Pons (tissue), 1 donor: ENCODE data around the gene NECTIN1.

Experiments used
- DNase-seq: peaks from one replicate; pipeline ENCODE4 v3.0.0-alpha.2; 2016; ENCODE audit warnings: low spot score

NECTIN1 gene

DNA sequence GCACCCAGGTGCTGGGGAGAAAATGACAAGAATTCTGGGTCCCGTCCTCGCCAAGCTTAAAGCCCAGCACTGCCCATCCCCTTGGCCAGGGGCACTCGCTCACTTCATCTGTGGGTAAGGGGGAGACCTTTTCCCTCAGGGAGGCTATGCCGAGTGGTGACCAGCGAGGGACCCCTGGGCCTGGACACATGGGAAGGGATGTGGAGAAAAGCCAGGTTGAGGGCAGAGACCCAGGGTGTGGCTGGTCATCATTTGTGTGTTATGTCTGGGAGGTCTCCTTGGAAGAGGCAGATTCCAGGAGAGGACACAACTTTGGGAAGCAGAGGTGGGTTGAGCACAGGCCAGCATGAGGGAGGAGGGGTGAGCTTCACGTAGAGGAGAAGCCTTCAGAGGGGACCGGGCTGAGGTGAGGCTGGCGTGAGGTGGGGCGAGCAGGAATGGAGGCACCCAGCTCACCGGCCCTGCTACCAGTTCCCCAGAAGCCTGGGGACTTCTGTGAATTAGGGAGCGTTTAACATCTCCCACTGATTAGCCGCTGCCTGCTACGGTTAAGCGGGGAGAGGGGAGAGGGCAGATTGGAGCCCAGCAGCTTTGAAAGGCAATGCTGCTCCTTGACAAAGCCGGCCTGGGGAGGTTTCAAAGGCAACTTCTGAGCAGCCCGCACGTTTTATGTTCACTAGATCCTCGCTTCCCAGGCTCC lies 25.8 kb upstream of the NECTIN1 start:
- no peak for DNase-seq

DNA sequence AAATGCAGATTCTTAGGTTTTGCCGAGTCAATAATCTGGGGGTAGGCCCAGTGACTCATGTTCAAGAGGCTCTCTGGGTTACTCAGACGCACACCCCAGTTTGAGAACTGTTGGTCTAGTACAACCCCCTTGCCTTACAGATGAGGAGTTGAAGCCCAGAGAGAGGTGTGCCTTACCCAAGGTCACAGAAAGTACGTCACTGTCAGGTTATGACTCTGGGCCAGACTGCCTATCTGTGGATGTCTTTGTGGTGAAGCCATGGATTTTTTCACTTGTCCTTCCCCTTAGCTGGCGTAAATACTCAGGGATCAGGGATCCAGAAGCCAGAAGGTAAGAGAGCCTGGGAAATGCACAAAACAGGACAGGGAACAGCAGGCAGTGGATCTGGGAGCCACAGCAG lies 25.2 kb upstream of the NECTIN1 start:
- DNase-seq: no peak

DNA sequence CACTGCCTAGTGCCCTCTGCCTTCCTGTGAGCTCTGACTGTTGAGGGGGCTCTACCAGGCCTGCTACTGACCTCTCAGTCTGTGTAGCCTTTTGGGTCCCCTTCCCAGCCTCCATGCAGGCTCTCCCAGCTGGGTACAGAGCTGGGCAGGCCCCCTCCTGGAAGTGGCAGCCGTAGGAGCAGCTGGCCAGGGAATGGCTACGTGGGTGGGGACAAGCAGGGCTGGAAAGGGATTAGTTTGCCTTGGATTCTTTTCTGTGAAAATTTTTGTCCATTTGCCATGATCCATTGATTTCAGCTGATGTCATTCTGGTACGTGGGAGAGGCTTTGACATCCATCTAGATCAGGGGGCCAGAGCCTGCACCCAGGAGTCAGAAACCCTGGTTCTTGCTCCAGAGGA lies 23.9 kb upstream of the NECTIN1 start:
- DNase-seq: no peak

DNA sequence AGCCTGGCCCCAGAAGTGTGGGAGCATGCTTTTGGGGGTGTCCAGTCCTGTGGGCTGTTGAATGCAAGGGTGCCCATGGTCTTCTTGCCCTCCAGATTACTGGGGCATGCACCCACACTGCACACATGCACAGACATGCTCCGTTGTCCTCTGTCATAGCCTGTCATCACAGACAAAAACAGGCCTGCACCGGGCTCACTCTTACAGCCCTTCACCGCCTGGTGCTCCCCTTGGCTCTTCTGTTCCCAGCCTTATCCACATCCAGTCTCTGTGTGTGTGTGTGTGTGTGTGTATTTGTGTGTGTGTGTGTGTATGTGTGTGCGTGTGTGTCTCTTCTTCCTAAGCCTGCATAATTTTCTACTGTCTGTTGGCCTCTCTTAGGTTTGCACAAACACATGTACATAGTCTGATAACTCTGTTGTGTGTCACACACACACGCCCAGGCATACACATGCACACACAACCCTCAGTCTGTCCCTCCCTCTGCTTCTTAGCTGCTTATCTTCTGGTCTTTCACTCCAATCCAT lies 23.4 kb upstream of the NECTIN1 start:
- DNase-seq: no peak

DNA sequence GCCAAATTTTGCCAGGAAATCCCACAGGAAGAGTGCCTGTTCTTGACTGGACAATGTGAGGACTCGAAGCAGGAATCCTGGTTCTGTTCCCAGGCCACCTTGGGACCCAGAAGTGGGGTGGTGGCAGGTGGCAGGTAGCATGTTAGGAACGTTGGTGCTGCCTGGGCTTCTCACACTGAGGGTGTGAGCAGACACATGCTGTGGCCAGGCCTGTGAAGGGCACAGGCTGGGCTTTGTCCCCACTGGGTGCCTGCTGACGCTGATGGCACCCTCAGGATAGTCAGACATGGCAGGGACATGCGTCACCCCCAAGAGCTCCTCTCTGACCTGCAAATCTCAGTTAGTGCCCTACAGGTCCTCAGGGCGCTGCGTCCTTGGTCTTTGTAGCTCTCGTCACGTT lies 21.1 kb upstream of the NECTIN1 start:
- DNase-seq: no peak

DNA sequence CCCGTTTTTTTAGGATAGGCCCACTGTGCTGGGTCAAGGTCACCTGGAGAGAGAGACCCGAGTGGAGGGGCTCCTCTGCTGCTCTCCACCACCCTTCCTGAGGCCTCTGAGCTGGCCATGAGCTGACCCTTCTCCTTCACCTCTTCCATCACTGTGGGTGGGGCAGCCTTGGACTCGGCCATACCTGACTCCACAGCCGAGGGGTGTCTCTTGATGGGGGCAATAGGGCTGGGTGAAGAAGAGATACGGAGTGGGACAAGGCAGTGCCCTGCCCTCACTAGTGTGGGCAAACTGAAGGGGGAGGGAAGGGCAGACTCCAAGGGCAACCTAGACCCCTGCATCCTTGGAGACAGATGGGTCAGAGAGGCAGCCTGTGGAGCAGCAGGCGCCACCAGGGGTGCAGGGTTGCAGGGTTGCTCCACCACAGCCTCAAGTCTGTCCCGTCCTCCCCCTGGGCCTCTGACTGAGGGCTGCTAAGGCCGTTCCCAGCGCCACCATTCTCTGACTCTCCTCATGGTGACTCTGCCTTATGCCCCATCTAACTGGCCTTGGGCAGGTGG lies 20.1 kb upstream of the NECTIN1 start:
- no peak for DNase-seq

DNA sequence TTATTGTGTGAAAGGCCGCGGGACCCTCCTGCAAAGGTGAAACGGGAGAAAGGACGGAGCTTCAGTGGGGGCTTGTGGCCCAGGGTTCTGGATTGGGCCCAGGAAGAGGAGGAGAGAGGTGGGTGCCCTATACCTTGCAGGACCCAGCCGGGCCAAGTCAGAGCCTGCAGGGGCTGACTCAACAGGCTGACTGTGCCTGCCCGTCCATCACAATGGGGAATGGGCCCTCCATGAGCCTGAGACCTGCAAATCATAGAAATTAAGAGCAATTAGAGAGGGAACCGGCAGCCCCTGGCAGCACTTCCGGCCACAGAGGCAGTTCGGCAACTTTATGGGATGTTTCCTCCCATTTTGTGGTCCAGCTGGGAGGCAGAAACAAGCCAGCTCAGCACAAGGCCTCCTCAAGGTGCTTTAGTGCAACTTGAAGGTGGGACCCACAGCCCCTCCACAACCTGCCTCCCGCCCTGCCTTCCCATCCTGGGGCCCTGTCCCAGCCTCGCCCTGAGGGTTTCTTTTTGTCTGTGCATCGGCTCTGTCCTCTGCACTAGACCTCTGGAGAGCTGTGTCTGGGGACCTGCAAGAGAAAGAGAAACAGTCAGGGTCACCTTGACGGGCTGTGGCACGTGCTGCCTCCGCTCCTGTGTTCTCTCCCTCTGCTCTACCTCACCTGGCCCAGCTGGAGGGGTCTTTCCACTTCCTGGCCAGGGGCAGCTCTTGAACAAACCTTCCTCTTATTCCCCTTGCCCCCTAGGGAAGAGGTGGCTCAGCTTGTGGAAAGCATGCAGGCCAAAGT lies 19.1 kb upstream of the NECTIN1 start:
- DNase-seq: no peak

DNA sequence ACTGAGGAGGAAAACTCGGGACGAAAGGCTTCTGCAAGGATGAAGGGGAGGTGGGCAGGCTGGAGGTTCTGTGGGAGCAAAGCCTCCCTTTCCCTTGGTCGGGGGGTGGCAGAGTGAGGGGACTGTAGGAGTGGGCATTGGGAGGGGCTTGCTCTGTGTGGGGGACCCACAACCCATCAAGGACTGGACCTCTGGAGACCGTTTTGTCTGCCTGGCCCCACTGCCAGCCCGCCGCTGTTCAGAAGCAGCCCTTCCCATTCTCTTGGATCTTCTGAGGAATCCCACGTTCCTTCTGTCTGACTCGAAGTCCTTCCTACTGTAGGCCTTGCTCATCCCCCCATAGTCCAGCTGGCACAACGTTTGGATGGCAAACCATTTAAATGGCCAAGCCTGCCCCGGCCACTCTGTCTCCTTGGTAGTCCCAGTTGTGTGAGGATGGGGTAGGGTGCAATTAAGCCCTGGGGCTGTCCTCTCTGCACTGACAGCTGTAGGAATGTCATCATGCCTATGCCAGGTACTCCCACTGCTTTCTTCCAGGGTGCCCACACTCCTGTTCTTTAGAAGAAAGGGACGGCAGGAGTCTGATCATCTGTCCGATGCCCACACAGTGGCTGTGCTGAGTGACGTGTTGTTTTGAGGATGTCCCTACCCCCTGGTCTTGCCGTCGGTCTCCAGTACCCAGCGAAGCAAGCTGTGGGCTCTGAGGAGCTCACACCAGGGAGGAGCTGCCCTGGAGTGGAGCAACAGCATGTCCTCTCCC lies 17.0 kb upstream of the NECTIN1 start:
- no peak for DNase-seq

DNA sequence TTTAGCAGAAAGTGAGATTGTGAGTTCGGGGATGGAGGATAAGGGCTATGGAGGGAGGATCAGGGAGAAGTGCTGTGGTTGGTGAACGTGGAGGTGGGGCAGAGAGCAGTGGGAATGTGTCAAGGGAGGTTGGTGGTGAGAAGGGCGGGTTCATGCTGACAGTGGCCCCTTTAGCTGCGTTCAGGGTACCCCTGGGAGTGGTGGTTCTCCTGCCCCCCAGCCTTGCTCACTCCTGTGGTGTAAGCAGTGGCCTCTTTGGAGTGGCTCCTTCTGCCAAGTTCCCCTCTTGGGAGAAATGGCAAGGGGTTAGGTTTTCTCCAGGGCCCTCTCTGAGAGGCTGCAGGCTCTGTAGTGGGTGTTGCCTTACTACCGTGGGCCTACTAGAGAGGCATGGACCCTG lies 16.1 kb upstream of the NECTIN1 start:
- DNase-seq: no peak

DNA sequence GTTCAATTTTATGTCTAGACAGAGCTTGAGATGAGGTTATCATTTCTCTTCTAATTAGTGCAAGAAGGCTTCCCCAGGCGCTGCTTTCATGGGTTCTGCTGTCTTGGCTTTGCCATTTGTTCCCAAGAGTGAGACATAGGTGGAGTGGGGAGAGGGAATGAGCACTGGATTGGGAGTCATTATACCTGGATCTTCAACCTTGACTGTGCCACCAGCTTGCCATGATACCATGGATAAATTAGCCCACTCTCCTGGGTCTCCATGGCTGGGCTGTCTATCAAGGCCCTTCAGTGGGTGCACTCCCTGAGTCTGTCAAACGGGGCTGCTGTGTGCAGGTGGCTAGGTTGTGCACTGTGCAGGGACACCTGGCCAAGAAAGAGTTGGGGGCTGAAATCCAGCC lies 15.6 kb upstream of the NECTIN1 start:
- DNase-seq: no peak

DNA sequence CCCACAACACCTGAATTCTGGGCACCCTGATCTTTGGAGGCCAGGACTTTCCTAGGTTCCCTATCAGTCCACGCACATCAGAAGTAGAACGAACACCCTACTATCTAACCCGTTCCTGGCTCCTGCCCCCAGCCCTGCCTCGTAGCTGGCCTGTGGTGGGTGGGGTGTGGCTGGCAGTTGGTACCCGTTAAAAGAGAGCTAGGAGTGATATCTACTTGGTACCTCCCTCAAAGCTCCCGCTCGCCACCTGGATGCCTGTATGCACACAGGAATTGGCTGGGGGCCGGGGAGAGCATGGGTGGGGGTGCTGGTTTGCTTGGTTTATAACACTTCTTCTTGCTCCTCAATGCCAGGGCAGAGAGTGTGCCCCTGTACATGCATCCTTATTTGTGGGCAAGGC lies 14.0 kb upstream of the NECTIN1 start:
- DNase-seq: no peak

DNA sequence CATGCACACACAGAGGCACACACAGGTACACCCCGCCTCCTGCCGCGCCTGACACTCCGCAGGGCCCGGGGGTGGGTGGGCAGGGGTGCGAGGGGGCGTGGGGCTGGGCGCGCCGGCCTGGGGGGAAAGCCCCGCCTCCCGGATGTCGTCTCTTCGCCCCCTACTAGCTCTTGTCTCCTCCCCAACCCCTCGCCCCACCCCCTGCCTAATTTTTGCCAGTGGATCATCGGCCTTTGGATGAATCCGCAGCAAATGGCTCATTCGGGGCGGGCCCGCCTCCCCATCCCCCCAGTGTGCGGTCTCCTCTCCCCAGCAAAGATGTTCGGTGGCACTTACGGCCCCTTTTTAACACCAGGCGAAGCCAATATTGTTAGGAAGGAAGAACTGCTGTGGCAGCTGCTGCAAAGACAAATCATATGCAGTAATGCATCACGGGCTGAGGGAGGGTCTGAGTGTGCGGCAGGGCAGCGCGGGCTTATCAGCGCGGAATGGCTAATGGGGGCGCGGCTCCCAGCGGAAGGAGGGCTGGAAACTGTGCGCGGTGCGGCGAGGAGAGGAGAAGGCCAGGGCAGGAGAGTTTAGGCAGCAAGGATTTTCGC lies 13.4 kb upstream of the NECTIN1 start:
- DNase-seq: no peak

DNA sequence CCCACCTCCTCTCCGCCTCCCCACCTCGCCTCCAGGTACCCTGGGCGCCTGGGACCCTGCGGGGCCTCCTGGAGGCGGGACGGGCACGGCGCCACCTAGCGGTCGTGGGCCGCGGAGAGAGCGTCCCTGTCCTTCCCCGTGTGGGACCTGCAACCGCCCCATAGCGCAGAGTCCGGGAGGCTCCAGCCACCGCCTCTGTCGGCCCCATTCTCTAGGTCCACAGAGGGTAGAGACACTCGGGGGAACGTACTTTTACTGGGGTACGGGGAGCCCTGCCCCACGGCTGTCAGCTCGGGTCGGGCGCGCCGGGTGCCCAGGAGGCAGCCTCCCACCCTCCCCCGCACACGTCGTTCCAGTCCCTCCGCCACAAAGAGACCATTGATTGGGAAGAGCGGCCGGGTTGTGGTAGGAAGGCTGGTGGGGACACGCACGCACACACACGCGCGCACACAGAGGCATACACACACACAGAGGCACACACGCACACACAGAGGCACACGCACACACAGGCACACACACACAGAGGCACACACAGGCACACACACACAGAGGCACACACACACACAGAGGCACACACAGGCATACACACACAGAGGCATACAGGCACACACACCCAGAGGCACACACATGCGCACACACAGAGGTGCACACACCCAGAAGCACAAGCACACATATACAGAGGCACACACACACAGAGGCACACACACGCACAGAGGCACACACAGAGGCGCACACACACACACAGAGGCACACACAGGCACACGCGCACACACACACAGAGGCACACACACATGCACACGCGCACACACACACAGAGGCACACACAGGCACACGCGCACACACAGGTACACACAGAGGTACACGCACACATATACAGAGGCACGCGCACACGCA lies 12.6 kb upstream of the NECTIN1 start:
- DNase-seq: peak; percentile 82

DNA sequence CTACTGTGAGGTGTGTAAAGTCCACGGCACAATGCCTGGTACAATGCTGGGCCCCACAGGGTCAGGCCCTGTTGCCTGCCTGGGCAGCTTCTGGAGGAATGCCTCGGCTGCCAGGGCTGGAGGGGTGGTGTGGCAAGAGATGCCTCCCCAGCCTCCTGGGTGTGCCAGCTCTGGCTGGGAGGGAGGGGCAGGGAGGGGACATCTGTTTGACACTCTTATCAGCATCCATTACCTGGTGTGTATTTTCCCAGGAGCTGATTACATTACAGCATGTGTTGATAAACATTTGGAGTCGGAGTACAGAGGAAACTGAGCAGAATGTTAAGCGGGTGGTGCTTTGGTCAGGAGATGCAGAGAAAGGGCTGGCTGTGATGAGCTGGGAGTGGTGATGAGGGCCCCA lies 11.0 kb upstream of the NECTIN1 start:
- no peak for DNase-seq

DNA sequence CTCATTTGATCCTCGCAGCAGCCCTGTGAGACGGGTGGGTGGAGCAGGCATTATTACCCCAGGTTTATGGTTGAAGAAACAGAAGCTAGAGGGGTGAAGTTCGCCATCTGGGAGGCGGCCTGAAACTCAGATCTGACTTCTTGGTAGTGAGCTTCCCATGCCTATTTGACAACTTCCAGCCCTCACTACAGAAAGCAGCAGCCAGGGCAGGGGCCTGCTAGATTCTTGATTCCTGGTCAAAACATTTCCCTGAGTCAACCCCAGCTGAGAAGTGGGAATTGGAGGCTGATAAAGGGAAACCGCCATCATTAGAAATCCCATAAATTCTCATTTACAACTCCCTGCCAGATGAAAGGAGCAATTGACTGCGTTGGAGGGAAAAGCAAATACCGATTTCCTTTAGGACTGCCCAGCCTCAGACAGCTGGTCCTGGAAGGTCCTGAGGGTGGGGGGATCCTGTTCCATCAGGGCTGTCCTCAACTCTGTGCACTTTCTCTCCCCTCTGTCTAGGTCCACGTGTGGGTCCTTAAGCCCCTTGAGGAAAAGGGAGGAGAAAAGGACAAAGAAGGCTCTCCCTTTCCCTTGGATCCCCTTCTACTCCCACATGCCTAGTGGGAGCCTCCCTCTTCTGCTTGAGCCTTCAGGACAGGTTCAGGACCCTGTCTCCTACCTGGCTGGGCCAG lies 10.2 kb upstream of the NECTIN1 start:
- no peak for DNase-seq

DNA sequence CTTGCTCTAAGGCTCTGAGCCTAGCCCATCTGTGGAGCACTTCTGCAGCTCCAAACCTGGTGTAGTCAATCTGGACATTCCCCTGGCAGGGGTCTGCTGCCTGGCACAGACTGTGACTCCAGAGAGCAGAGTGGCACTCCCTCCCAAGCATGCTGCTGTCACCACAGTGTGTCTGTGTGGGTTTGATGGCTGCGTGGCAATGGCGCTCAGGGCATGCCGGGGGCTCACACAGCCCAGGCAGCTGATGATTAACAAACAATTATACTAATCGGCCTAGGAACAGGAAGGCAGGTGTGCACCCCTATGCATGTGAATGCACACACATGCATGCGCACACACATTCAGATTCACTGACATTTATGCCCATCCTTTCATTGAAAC lies 9.0 kb upstream of the NECTIN1 start:
- no peak for DNase-seq

DNA sequence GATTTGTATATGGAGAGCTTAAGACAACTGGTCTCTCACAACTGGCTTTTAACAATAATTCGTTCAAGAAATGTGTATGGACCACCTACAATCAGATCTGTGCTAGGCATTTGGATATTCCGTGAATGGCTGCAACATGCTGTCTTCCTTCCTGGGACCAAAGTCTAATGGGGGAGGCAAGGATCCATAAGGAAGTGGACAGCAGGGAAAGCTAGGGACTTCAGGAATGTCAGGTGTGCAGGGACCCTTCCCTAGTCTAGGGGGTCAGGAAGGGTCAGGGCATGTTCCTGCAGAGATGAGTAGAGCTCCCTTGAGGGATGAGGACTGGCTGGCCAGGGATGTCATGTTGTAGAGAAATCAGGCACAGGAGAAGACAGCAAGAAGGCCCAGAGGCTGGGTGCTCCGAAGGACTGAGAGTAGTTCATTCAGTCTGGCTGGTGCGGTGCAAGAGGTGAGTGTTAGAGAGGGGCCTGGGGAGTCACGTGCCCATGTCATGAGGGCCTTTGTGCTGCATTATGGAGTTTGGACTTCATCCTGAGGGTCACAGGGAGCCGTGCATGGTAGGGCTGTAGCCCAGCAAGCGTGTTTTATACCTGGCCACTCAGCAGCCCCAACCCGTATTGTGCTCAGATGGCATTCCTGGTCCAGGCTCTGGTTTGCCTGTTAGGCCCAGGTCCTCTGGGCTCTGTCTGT lies 8.5 kb upstream of the NECTIN1 start:
- DNase-seq: no peak

DNA sequence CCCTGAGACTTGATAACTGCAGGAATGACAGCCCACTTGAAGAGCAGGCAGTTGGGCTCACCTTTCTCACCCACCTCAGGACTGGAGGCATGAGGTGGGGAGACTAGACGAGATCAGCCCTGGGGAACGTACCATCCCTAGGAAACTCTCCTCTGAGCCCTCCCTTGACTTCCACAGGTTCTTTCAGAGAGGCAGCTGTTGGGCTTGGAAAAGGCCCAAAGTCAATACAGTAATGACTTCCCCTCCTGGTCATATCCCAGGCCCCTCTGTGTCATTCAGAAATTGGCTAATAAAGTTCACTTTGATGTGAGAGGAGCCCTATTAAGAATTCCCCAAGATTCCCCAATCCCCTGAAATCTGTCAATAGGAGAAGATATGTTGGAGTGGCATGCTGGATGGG lies 5.8 kb upstream of the NECTIN1 start:
- no peak for DNase-seq

DNA sequence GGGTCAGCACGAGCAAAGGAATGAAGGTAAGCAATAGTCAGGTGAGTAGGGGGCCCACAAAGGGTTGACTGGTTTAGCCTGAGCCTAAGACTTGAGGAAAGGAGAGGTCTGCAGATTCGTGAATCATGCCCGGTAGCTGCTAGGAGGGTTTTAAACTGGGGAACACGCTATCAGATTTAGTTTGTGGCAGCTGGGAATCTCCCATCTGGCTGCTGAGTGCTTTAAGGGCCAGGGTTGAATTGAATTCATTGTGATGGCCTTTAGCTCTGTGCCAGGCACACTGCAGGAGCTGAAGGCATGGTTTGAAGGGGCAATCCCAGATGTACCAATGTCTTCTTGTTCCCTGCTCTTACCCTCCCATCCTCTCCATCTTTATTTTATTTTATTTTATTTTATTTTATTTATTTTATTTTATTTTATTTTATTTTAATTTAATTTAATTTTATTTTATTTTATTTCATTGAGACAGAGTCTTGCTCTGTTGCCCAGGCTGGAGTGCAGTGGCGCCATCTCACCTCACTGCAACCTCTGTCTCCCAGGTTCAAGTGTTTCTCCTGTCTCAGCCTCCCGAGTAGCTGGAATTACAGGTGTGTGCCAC lies 1.9 kb upstream of the NECTIN1 start:
- peak; percentile 89 for DNase-seq
